Ovary (tissue), 10 donors: ENCODE measurements around the gene KANSL1L. TPM values are rescaled to one million over a fixed set of nuclear protein-coding genes. Genes with fewer than 3 reads are reported as not detected.
A peak's percentile ranks its signal among the peaks of the same experiment; 100 is the strongest.

ENCODE experiments used
- DNase-seq, 5 donors: peaks; one replicate each; pipeline ENCODE4 v3.0.0-alpha.2; 2019 to 2020
- H3K27ac ChIP-seq, 2 donors: fragments of 200-600 bp; one replicate each; pipeline versions ENCODE4 v1.5.1 to v1.8.0; 2019 to 2022
- H3K27me3 ChIP-seq: fragments of 200-600 bp; one replicate; pipeline ENCODE4 v1.8.0; 2022
- H3K36me3 ChIP-seq: fragments of 200-600 bp; sonication (generic); one replicate; pipeline ENCODE4 v1.5.1; 2019
- H3K4me1 ChIP-seq: one replicate; pipeline ENCODE4 v1.8.1; 2013; ENCODE audit warnings: mild to moderate bottlenecking, moderate library complexity; ENCODE audit not compliant: insufficient read depth
- H3K4me3 ChIP-seq: fragments of 200-600 bp; sonication (generic); one replicate; pipeline ENCODE4 v1.5.1; 2017
- H3K9me3 ChIP-seq, 2 donors: fragments of 200-600 bp in 1 of 2; sonication (generic) in 1 of 2; one replicate each; pipeline versions ENCODE4 v1.5.1 to v1.8.1; 2013 to 2019; ENCODE audit warnings: mild to moderate bottlenecking in 1 of 2, moderate library complexity in 1 of 2
- EP300 ChIP-seq: sonication (generic); formaldehyde crosslinking; IDR thresholded peaks from one replicate; pipeline ENCODE4 v1.6.1; 2017; ENCODE audit warnings: antibody characterized with exemption
- POLR2A ChIP-seq: fragments of 450-650 bp; IDR thresholded peaks from one replicate; pipeline ENCODE4 v1.6.1; 2017; ENCODE audit warnings: antibody characterized with exemption, mild to moderate bottlenecking, moderate library complexity
- WGBS, 3 donors: extraction: QIAGEN DNeasy Blood & Tissue Kit in 1 of 3; methylation state at CpG; one replicate each; pipeline versions ENCODE4 v1.1.5 to v1.1.7; 2013 to 2017; 5-methylcytosine and 5-hydroxymethylcytosine counted together
- intact Hi-C, 4 donors: fragments of 100-400 bp; cut with DNase I; formaldehyde crosslinking; loops; one replicate each; pipeline versions ENCODE4 v1.11.0 to v1.15.1; 2022 to 2023
- long read RNA-seq, 3 donors: library from polyadenylated mRNA in 2 of 3; unstranded in 2 of 3; transcript quantifications; one replicate each; pipeline ENCODE4 v2.0.0 and lab custom pipeline, GENCODE V29; 2021 to 2026
- polyA plus RNA-seq, 2 donors: library from polyadenylated mRNA; stranded (reverse); fragments of 200-250 nt in 1 of 2; fragments of 350-450 nt in 1 of 2; fragmentation: Illumina TruSeq in 1 of 2; extraction: RNeasy Lipid Tissue Mini Kit (QIAGEN cat#74804) in 1 of 2; gene quantifications; one replicate each; pipeline ENCODE4 v1.2.3, GENCODE V29; 2013 to 2014
- total RNA-seq, 7 donors: library from RNA; depleted of rRNA in 2 of 7; stranded (reverse); fragments of >200 nt in 2 of 7; fragmentation: NEBNext Ultra II Directional in 3 of 7; extraction: Animal tissue kit (Norgen Biotek cat#: 25700) in 3 of 7; gene quantifications; one replicate each; pipeline versions ENCODE4 v1.1.0 to v1.2.4, GENCODE V29; 2016 to 2023
- TF ChIP-seq, protein P1 (sequence below), 3 donors: fragments of 450-650 bp in 2 of 3; fragments of 200-600 bp in 1 of 3; IDR thresholded peaks; one replicate each; pipeline versions ENCODE4 v1.5.1 to v1.8.0; 2016 to 2022; ENCODE audit warnings: antibody characterized with exemption in 3 of 3, mild to moderate bottlenecking in 1 of 3
- donor health status: DM: no; HTN: no; CAD: no; lungs with moderate emphysema.
- donor health status: DM: no; HTN: no; CAD: no.
- donor health status: Bipolar disorder and iron deficiency.
- donor health status: DM: yes; HTN: yes; CAD: no.
- donor health status: DM: no; HTN: no; CAD: no.
- donor health status: DM: yes; HTN: yes; CAD: no.

Gene KANSL1L, protein sequence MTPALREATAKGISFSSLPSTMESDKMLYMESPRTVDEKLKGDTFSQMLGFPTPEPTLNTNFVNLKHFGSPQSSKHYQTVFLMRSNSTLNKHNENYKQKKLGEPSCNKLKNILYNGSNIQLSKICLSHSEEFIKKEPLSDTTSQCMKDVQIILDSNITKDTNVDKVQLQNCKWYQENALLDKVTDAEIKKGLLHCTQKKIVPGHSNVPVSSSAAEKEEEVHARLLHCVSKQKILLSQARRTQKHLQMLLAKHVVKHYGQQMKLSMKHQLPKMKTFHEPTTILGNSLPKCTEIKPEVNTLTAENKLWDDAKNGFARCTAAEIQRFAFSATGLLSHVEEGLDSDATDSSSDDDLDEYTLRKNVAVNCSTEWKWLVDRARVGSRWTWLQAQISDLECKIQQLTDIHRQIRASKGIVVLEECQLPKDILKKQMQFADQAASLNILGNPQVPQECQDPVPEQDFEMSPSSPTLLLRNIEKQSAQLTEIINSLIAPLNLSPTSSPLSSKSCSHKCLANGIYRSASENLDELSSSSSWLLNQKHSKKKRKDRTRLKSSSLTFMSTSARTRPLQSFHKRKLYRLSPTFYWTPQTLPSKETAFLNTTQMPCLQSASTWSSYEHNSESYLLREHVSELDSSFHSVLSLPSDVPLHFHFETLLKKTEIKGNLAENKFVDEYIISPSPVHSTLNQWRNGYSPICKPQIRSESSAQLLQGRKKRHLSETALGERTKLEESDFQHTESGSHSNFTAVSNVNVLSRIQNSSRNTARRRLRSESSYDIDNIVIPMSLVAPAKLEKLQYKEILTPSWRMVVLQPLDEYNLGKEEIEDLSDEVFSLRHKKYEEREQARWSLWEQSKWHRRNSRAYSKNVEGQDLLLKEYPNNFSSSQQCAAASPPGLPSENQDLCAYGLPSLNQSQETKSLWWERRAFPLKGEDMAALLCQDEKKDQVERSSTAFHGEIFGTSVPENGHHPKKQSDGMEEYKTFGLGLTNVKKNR
- 10 to 100 TPM; 26.3 to 47.1 (median 42.3) TPM for total RNA-seq
- polyA plus RNA-seq = 10 to 100 TPM; 20.5 to 23.7 TPM
- long read RNA-seq, donor 1, partial matches to known transcripts = 2 of 5 reads
- long read RNA-seq, donor 1, other reads (novel, unspliced or antisense) = 3 of 5 reads
- long read RNA-seq, donor 2, full-length matches to known transcripts = 1 of 1 reads
- long read RNA-seq, donor 2, partial matches to known transcripts = 0 of 1 reads
- long read RNA-seq, donor 2, other reads (novel, unspliced or antisense) = 0 of 1 reads
- long read RNA-seq, donor 3, full-length matches to known transcripts = 3 of 15 reads
- long read RNA-seq, donor 3, partial matches to known transcripts = 6 of 15 reads
- long read RNA-seq, donor 3, other reads (novel, unspliced or antisense) = 6 of 15 reads

DNA sequence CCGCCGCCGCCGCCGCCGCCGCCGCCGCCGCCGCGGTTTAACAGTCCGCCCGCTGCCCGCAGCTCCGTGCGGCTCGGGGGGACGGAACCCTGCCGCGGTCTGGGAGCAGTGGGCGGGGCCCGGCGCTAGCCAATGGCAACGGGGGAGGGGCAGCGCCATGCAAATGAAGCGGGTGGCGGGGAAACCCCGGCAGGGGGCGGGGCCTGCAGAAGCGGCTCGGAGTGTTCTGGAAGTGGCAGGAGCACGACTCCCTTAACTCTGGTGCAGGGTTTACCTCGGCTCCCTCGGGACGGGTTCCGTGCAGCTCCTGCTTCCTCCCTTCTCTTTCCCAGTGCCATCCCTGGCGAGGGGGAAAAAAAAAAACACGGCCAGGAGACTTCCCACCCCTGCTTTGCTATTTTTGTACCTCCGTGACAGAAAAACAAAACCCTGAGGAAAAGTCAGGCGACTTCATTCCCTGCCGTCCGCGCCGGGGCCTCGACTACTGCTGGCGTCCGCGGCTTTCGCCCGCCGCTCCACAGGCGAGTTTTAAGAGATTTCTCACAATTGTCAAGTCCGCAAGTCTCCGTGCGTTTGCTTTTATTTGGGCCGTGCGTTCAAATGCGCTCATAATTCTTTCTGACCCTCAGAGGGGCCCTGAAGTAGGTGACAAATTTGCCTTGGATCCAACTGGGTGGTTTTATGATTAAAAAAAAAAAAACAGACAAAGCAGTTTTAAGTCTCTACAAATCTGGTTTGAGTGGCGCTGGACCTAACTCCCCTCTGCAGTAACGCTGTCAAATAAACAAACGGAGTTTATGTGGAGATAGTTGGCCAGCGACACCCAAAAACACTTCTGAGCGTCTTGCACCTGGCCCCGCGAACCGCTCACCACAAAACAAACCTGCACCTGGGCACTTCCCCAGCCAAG is at the start of gene KANSL1L:
Gene KANSL1L (minus strand): TSS at position 101 of the 910 bp plus-strand sequence. CDS start 16,827 bp downstream, outside the sequence.
- TF ChIP-seq, protein P1, sequence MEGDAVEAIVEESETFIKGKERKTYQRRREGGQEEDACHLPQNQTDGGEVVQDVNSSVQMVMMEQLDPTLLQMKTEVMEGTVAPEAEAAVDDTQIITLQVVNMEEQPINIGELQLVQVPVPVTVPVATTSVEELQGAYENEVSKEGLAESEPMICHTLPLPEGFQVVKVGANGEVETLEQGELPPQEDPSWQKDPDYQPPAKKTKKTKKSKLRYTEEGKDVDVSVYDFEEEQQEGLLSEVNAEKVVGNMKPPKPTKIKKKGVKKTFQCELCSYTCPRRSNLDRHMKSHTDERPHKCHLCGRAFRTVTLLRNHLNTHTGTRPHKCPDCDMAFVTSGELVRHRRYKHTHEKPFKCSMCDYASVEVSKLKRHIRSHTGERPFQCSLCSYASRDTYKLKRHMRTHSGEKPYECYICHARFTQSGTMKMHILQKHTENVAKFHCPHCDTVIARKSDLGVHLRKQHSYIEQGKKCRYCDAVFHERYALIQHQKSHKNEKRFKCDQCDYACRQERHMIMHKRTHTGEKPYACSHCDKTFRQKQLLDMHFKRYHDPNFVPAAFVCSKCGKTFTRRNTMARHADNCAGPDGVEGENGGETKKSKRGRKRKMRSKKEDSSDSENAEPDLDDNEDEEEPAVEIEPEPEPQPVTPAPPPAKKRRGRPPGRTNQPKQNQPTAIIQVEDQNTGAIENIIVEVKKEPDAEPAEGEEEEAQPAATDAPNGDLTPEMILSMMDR (IDR thresholded peaks at IDR 0.05) = peak in 1 of 3 donors; percentile 2
- TF ChIP-seq EP300 (no peak), POLR2A (peak; percentile 82)
- Histone ChIP-seq H3K36me3 (no peaks in the 10 kb centered on the region), H3K9me3 (no peaks in the 10 kb centered on the region), H3K27me3 (no peaks in the 10 kb centered on the region), H3K27ac (peak within 1 kb of the TSS; percentile 98 to 100), H3K4me3 (peak within 1 kb of the TSS; percentile 95), H3K4me1 (no peaks in the 10 kb centered on the region)
- WGBS, 3 donors = 0 to 1% (median 0%) methylated on average over 51 to 66 of the region's 67 CpGs
- intact Hi-C loops = no loop called here
- peak; percentile 99 to 100 (median 99) for DNase-seq

DNA sequence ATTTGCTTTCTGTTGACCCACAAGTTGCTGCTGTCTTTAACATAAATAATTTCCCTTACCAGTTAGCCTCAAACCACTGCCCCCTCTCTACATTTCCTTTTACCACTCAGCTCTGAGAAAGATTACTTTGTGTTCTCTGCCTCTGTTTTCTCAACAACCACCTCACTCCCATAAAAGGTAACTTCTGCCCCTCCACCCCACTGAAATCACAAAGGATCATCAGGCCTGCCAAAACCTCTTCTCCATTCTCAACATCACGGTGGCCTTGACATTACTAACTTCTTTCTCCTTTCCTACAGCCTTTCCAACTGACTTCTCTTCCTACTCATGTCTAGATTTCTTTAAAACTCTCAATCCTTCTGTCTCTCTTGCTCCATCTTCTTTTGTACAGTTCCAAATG is 43.9 kb upstream of the KANSL1L start:
- WGBS, 3 donors = 43 to 57% (median 56%) methylated on average over 1 of the region's 1 CpG
- Histone ChIP-seq H3K4me1 (no peaks in the 10 kb centered on the region), H3K27me3 (no peaks in the 10 kb centered on the region), H3K36me3 (no peaks in the 10 kb centered on the region), H3K9me3 (no peaks in the 10 kb centered on the region), H3K4me3 (no peak overlapping the region), H3K27ac (no peak overlapping the region)
- TF ChIP-seq, protein P1 (IDR thresholded peaks at IDR 0.05) = no peak
- TF ChIP-seq POLR2A (no peak), EP300 (no peak)
- intact Hi-C loops = no loop called here
- no peak for DNase-seq

DNA sequence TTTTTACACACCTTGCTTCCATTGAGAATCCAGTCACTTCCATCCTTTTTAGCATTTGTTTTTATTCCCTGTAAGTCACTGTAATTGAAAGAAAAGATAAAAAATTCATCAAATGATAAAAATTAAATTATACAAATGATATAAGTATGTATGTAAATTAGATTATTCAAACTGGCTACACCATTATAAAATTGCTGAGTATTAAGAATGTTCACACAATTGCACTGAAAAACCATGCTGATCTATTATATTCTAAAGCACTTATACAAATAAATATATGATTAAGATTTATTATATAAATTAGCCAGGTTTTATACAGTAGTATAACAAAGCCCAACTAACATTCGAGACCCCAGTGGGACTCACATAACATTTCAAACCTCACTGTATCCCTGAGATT is 39.0 kb upstream of the KANSL1L start:
- Histone ChIP-seq H3K27ac (no peak overlapping the region), H3K27me3 (no peaks in the 10 kb centered on the region), H3K36me3 (no peaks in the 10 kb centered on the region), H3K4me3 (no peak overlapping the region), H3K4me1 (no peaks in the 10 kb centered on the region), H3K9me3 (no peaks in the 10 kb centered on the region)
- DNase-seq = no peak
- intact Hi-C loops = no loop called here
- 96 to 98% (median 97%) methylated on average over 1 of the region's 1 CpG for WGBS, 3 donors
- TF ChIP-seq, protein P1 (IDR thresholded peaks at IDR 0.05) = no peak
- TF ChIP-seq EP300 (no peak), POLR2A (no peak)
